GM13977 (cell line): ENCODE data around the gene LDLRAP1.

Experiments
- DNase-seq: peaks from one replicate; pipeline ENCODE4 v3.0.0; 2012; ENCODE audit warnings: low spot score
- in situ Hi-C: fragments of 300-500 bp; cut with MboI; formaldehyde crosslinking; loops from one replicate; pipeline ENCODE4 v1.12.0; 2022; ENCODE audit warnings: low sequenced_read_pairs, low pct_unique_long_range_greater_than_20kb, mixed read lengths, inconsistent platforms; ENCODE audit not compliant: unreplicated experiment
- TF ChIP-seq, protein P1 (sequence below): IDR thresholded peaks from 2 replicates; pipeline ENCODE4 v1.5.1; 2012; ENCODE audit warnings: mild to moderate bottlenecking, control low read depth; ENCODE audit not compliant: insufficient read depth; ENCODE audit errors: extremely low read depth, missing control alignments

The LDLRAP1 gene

DNA sequence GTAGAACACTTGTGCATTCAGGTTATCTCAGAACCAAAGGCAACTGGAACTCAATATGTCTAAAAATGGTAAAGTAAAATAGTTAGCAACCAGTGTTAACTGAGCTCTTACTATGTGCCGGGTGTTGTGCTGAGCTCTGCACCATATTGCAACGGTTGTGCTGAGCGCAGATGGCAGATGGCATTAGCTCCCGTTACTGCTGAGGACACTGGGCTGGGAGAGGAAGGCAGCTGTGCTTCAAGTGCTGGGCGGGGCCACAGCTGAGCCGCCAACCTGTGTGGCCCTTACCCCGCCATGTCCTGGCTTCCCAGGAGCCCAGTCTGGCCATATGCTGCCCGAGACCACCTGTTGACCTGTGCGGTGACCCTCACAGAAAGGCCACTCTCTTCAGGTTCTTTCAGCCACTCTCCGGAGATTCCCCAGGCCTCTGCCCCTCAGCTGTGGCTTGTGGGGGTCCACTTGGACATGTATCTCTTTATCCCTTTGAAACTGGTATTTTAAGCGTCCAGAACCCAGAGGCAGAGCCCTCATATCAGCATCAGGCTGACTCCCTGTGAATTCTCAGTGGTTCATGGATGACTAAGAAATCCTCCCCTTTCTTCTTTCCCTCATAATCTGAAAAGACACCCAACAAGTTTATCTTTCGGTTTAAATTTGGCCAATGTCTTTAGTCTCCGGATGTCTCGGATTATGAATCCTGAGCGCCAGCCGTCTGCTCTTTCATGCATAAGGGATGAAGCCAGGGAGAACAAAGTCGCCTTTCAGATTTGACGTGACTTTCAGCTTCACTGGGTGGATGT is 26.4 kb downstream of the LDLRAP1 start:
- in situ Hi-C loops: no loop called here

DNA sequence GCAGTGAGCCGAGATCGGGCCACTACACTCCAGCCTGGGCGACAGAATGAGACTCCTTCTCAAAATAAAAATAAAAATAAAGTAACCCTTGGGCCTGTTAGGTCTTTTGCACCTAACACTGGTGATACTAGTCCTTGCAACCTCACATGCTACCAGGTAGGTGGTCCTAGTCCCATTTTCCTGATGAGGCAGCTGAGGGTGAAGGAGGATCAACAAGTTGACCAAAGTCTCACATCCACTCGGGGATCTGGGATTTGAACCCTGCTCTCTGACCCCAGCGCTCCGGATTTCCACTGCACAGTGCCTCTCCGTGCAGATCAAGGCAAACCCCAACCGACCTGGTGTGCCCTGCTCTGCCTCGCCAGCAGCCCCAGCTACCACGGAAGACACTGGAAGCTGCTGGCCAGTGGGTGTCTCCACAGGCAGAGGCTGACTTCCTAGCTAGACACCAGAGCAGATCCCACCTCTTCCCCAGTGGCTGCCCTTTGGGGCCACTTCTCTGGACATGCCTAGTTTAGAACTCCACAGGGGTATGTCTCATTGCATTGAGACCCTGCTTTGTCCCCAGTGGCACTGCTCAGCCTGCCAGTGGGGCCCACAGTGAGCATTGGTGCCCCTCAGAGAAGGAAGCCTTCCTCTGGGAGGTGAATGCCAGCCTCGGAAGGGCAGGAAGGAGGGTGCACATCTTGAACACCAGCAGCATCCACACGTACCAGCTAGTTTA is 27.6 kb downstream of the LDLRAP1 start:
- in situ Hi-C loops: no loop called here
- TF ChIP-seq, protein P1, sequence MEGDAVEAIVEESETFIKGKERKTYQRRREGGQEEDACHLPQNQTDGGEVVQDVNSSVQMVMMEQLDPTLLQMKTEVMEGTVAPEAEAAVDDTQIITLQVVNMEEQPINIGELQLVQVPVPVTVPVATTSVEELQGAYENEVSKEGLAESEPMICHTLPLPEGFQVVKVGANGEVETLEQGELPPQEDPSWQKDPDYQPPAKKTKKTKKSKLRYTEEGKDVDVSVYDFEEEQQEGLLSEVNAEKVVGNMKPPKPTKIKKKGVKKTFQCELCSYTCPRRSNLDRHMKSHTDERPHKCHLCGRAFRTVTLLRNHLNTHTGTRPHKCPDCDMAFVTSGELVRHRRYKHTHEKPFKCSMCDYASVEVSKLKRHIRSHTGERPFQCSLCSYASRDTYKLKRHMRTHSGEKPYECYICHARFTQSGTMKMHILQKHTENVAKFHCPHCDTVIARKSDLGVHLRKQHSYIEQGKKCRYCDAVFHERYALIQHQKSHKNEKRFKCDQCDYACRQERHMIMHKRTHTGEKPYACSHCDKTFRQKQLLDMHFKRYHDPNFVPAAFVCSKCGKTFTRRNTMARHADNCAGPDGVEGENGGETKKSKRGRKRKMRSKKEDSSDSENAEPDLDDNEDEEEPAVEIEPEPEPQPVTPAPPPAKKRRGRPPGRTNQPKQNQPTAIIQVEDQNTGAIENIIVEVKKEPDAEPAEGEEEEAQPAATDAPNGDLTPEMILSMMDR: no peak
- no peak for DNase-seq

More for the DNA sequence above, 26.4 kb downstream of the LDLRAP1 start:
- TF ChIP-seq, protein P1: no peak
- DNase-seq: no peak

DNA sequence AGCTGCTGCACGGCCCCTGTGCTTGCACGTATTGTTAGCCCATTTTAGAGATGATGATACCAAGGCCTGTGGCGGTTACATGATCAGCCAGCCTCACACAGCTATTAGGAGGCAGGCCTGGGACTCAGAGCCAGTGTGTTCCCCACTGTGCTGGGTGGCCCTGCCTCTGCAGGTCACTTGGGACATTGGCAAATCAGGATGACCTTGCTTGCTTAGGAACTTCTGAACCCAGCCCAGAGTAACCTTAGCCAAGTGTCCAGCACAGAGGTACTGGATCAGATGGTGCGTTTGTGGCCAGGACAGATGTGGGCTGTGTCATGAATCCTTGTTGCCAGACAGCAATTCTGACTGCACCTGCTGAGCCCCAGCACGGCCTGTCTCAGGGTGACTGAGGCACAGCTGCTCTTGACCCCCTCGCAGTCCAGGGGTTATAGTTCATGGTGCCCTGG is 28.1 kb downstream of the LDLRAP1 start:
- in situ Hi-C loops: no loop called here

DNA sequence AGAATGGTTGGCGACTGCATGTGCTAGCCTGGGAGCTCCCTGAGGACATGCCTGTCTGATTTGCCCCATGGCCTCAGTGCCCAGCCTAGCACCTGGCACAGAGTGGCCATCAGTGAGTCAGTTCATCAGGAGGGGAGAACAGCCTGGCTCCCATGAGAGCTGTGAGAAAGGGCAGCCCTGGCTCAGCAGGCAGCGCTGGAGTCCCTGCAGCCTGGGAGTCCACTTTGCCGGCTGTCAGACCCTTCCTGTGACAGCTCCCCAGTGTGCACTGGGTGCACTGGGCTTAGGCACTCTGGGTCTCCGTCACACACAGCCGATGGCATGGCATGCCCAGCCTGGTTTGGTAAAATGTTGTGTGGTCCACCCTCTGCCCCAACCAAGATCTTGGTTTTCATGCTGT is 28.7 kb downstream of the LDLRAP1 start:
- TF ChIP-seq, protein P1: no peak
- no peak for DNase-seq

More for the DNA sequence above, 28.1 kb downstream of the LDLRAP1 start:
- DNase-seq: no peak
- TF ChIP-seq, protein P1: no peak

DNA sequence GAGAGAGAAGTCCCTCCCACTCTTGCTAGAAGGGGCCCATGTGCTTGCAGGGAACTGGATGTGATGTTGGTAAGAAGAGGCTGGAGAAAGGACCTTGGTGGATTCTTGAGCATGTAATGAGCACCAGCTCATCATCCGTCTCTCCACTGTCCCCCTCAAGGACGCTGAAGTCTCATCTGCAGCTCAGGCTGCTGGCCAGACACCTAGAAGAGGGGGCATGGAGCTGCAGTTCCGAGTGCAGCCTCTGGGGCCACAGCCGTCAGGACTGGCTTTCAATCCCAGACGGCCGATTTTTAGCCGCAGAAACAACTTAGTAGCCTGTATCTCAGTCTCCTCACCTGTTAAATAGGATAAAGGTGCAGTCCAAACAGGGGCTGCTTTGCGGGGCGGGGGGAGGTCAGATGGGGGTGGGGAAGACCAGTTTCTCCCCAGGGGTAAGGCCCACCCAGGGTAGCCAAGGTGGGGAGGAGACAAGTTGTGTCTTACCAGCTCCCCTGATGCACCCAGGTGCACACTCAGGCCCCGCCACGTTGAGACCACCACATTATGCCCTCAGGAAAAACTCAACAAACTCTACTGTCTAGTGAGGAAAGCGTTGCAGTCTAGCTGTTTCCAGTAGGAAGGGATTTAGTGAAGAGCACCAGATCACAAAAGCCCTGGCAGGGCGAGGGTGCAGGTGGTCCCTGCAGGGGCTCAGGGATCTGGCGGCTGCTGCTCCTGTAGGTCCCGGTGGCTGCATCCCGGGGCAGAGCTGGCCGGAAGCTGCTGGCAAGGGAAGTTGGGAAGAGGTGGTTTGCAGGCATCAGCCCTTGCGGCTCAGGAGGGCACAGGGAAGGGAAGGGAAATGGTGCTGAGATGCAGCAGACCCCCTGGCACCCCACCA is 29.5 kb downstream of the LDLRAP1 start:
- TF ChIP-seq, protein P1: peak; percentile 50
- in situ Hi-C loops: no loop called here
- DNase-seq: peak; percentile 77

More for the DNA sequence above, 28.7 kb downstream of the LDLRAP1 start:
- in situ Hi-C loops: no loop called here

DNA sequence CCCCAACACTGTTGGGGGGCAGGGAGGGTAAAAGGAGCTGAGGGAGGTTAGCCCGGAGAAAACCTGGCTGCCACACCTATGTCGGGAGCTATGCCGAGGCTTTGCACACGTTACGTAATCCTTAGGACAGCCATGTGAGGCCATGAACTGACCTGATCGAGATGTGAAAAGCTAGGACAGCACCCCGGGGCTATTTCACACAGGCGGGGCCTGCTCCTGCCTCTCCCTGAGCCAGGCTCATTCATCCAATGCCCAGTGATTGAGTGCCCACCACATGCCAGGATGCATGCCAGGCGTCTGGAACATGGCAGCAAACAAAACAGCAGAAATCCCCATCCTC is 30.2 kb downstream of the LDLRAP1 start:
- DNase-seq: no peak
- in situ Hi-C loops: no loop called here
- TF ChIP-seq, protein P1: no peak
